ENCODE data around the gene SLC49A4.

Gene SLC49A4

GRCh38 chr3:122857019-122857418, 62.1 kb downstream of the SLC49A4 start:
- H3K9ac ChIP-seq (ENCODE audit: low read length), result no peak overlapping the region
- H3K4me2 ChIP-seq (ENCODE audit: low read length), result no peak overlapping the region
- TF ChIP-seq, protein P1, sequence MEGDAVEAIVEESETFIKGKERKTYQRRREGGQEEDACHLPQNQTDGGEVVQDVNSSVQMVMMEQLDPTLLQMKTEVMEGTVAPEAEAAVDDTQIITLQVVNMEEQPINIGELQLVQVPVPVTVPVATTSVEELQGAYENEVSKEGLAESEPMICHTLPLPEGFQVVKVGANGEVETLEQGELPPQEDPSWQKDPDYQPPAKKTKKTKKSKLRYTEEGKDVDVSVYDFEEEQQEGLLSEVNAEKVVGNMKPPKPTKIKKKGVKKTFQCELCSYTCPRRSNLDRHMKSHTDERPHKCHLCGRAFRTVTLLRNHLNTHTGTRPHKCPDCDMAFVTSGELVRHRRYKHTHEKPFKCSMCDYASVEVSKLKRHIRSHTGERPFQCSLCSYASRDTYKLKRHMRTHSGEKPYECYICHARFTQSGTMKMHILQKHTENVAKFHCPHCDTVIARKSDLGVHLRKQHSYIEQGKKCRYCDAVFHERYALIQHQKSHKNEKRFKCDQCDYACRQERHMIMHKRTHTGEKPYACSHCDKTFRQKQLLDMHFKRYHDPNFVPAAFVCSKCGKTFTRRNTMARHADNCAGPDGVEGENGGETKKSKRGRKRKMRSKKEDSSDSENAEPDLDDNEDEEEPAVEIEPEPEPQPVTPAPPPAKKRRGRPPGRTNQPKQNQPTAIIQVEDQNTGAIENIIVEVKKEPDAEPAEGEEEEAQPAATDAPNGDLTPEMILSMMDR (IDR thresholded peaks at IDR 0.05; ENCODE audit: low read length), result no peak
- no peak for TF ChIP-seq EZH2 (IDR thresholded peaks at IDR 0.05; ENCODE audit: borderline replicate concordance, low read length)

GRCh38 chr3:122858373-122858772, 63.5 kb downstream of the SLC49A4 start:
- Histone ChIP-seq H3F3A (ENCODE audit: insufficient read depth, low read length) (no peaks in the 10 kb centered on the region), H3K79me2 (ENCODE audit: insufficient read depth, low read length) (no peaks in the 10 kb centered on the region), H2AFZ (ENCODE audit: low read length) (no peak overlapping the region), H3K27ac (ENCODE audit: low read depth, low read length, poor library complexity, severe bottlenecking) (no peak overlapping the region), H3K4me1 (ENCODE audit: insufficient read depth, low read length, severe bottlenecking) (no peaks in the 10 kb centered on the region), H3K4me2 (ENCODE audit: low read length) (no peak overlapping the region), H3K4me3 (ENCODE audit: low read depth, low read length, poor library complexity, severe bottlenecking) (no peak overlapping the region), H3K36me3 (ENCODE audit: insufficient read depth, low read length) (no peaks in the 10 kb centered on the region), H4K20me1 (ENCODE audit: insufficient read depth, low read length) (no peaks in the 10 kb centered on the region), H3K9me2 (ENCODE audit: low read depth, low read length) (no peaks in the 10 kb centered on the region), H3K9ac (ENCODE audit: low read length) (no peak overlapping the region), H3K9me3 (ENCODE audit: low read length) (no peaks in the 10 kb centered on the region), H3K27me3 (ENCODE audit: insufficient read depth, low read length) (no peaks in the 10 kb centered on the region)
- no peak for TF ChIP-seq EZH2 (IDR thresholded peaks at IDR 0.05; ENCODE audit: borderline replicate concordance, low read length)
- TF ChIP-seq, protein P1 (IDR thresholded peaks at IDR 0.05; ENCODE audit: low read length), result peak; percentile 51

More at GRCh38 chr3:122857019-122857418, 62.1 kb downstream of the SLC49A4 start:
- Histone ChIP-seq H3K9me2 (ENCODE audit: low read depth, low read length) (no peaks in the 10 kb centered on the region), H4K20me1 (ENCODE audit: insufficient read depth, low read length) (no peaks in the 10 kb centered on the region), H3K27me3 (ENCODE audit: insufficient read depth, low read length) (no peaks in the 10 kb centered on the region), H3K4me1 (ENCODE audit: insufficient read depth, low read length, severe bottlenecking) (no peaks in the 10 kb centered on the region), H3K4me3 (ENCODE audit: low read depth, low read length, poor library complexity, severe bottlenecking) (no peak overlapping the region), H3K36me3 (ENCODE audit: insufficient read depth, low read length) (no peaks in the 10 kb centered on the region), H3K79me2 (ENCODE audit: insufficient read depth, low read length) (no peaks in the 10 kb centered on the region), H3F3A (ENCODE audit: insufficient read depth, low read length) (no peaks in the 10 kb centered on the region), H3K27ac (ENCODE audit: low read depth, low read length, poor library complexity, severe bottlenecking) (no peak overlapping the region), H2AFZ (ENCODE audit: low read length) (no peak overlapping the region), H3K9me3 (ENCODE audit: low read length) (no peaks in the 10 kb centered on the region)

DNA sequence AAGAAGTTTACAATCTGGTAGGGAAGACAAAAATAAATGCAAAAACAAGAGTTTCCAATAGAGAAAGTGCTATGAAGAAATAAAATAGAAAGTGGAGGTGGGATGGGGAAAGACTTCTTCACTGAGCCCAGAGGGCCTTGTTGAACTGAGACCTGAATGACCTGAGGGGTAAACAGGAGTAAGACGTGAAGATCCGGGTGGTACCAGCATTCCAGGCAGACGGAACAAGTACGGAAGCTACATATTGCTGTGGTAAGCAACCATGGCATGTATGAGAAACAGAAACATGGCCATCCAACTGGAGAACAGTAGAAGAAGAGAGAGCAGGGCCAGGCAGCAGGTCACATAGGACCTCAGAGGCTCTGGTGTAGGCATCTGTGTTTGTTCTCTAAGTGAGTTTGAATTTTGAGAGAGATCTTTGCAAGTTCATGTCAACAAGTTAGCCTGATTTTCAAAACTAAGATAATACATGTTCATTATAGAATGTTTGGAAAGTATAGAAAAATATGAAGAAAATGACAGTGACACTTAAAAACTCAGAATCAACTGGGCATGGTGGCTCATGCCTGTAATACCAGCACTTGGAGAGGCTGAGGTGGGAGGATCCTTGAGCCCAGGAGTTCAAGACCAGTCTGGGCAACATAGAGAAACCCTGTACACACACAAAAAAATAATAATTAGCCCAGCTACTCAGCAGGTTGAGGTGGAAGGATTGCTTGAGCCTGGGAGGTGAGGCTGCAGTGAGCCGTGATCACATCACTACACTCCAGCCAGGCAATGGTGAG, 64.3 kb downstream of the SLC49A4 start:
- Histone ChIP-seq H3K4me1 (ENCODE audit: insufficient read depth, low read length, severe bottlenecking) (no peaks in the 10 kb centered on the region), H3K9me2 (ENCODE audit: low read depth, low read length) (no peaks in the 10 kb centered on the region), H3K79me2 (ENCODE audit: insufficient read depth, low read length) (no peaks in the 10 kb centered on the region), H3K27ac (ENCODE audit: low read depth, low read length, poor library complexity, severe bottlenecking) (no peak overlapping the region), H3K4me2 (ENCODE audit: low read length) (no peak overlapping the region), H3K27me3 (ENCODE audit: insufficient read depth, low read length) (no peaks in the 10 kb centered on the region), H3F3A (ENCODE audit: insufficient read depth, low read length) (no peaks in the 10 kb centered on the region), H2AFZ (ENCODE audit: low read length) (no peak overlapping the region), H3K9ac (ENCODE audit: low read length) (no peak overlapping the region), H3K9me3 (ENCODE audit: low read length) (no peaks in the 10 kb centered on the region), H3K36me3 (ENCODE audit: insufficient read depth, low read length) (no peaks in the 10 kb centered on the region), H4K20me1 (ENCODE audit: insufficient read depth, low read length) (no peaks in the 10 kb centered on the region), H3K4me3 (ENCODE audit: low read depth, low read length, poor library complexity, severe bottlenecking) (no peak overlapping the region)
- no peak for TF ChIP-seq EZH2 (IDR thresholded peaks at IDR 0.05; ENCODE audit: borderline replicate concordance, low read length)
- TF ChIP-seq, protein P1 (IDR thresholded peaks at IDR 0.05; ENCODE audit: low read length), result no peak
